Lung (tissue), 12 donors: ENCODE data around the gene FMN1. TPM values are rescaled to one million over a fixed set of nuclear protein-coding genes. Genes with fewer than 3 reads are reported as not detected.

Source experiments
- ATAC-seq: fragments of 200-7000 bp; cut with Tn5 transposase; one replicate; pipeline ENCODE4 v1.9.1; 2020; ENCODE audit warnings: moderate number of reproducible peaks; ENCODE audit not compliant: insufficient read depth, low FRiP score
- DNase-seq, 3 donors: peaks; one replicate each; pipeline ENCODE4 v3.0.0-alpha.2; 2013 to 2017
- H3K27ac ChIP-seq, 2 donors: one replicate each; pipeline ENCODE4 v1.5.1; 2013; ENCODE audit warnings: mild to moderate bottlenecking in 2 of 2, moderate library complexity in 2 of 2, control low read depth in 1 of 2, inconsistent platforms in 1 of 2, low read depth in 1 of 2, low read length in 1 of 2
- H3K27me3 ChIP-seq, 3 donors: one replicate each; pipeline ENCODE4 v1.5.1; 2013; ENCODE audit warnings: low read length in 2 of 3; ENCODE audit not compliant: control insufficient read depth in 3 of 3, insufficient read depth in 3 of 3
- H3K36me3 ChIP-seq, 4 donors: one replicate each; pipeline ENCODE4 v1.5.1; 2013; ENCODE audit warnings: low read length in 4 of 4, mild to moderate bottlenecking in 1 of 4, moderate library complexity in 1 of 4; ENCODE audit not compliant: control insufficient read depth in 4 of 4, insufficient read depth in 4 of 4
- H3K4me1 ChIP-seq, 5 donors: one replicate each; pipeline ENCODE4 v1.5.1; 2013; ENCODE audit warnings: low read length in 5 of 5, mild to moderate bottlenecking in 2 of 5, moderate library complexity in 1 of 5; ENCODE audit not compliant: control insufficient read depth in 5 of 5, insufficient read depth in 5 of 5
- H3K4me3 ChIP-seq: one replicate; pipeline ENCODE4 v1.5.1; 2013; ENCODE audit warnings: mild to moderate bottlenecking, control low read depth, moderate library complexity
- H3K9ac ChIP-seq, 2 donors: one replicate each; pipeline ENCODE4 v1.5.1; 2013; ENCODE audit warnings: low read length in 2 of 2, control low read depth in 1 of 2; ENCODE audit not compliant: insufficient read depth in 1 of 2
- H3K9me3 ChIP-seq, 4 donors: one replicate each; pipeline ENCODE4 v1.5.1; 2013; ENCODE audit warnings: low read length in 3 of 4, mild to moderate bottlenecking in 1 of 4, moderate library complexity in 1 of 4; ENCODE audit not compliant: control insufficient read depth in 4 of 4, insufficient read depth in 3 of 4
- WGBS, 2 donors: extraction: QIAGEN DNeasy Blood & Tissue Kit; methylation state at CpG; one replicate each; pipeline ENCODE4 v1.1.7; 2013; 5-methylcytosine and 5-hydroxymethylcytosine counted together
- polyA plus RNA-seq, 2 donors: library from polyadenylated mRNA; stranded (reverse); fragments of 200-250 nt; gene quantifications; one replicate each; pipeline ENCODE4 v1.2.1, GENCODE V29; 2013
- total RNA-seq, 2 donors: library from RNA; depleted of rRNA in 1 of 2; stranded (reverse); fragments of >200 nt in 1 of 2; gene quantifications; one replicate each; pipeline ENCODE4 v1.2.1, GENCODE V29; 2014 to 2021
- TF ChIP-seq, protein P1 (sequence below): IDR thresholded peaks from 2 replicates; pipeline ENCODE4 v1.5.1; 2012; ENCODE audit warnings: mild to moderate bottlenecking; ENCODE audit errors: control extremely low read depth, extremely low read depth
- donor health status: control.
- donor health status: control.
- donor health status: Bipolar disorder and iron deficiency.
- donor health status: healthy.
- donor health status: DM: yes; HTN: yes; CAD: no.

Gene FMN1
- total and polyA plus RNA-seq, 4 donors: 4.6 to 45.2 (median 15.7) TPM

DNA sequence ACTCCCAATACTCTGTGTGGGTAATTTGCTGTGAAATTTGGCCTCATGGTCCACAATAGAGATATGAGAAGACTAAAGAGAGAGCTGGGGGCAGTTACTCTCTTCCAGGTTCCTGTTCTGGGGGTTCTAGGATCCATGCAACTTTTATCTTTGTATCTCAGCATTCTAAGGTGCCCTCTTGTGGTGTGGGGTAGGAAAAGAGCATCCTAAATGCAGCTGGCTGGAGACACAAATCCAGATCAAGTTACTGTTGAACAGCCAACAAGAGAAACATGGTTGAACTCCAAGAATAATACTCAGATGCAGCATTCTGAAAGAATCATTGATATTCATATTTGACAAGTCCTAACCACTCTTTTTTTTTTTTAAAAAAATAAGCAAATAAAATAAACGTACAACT lies 238.5 kb downstream of the FMN1 start:
- TF ChIP-seq, protein P1, sequence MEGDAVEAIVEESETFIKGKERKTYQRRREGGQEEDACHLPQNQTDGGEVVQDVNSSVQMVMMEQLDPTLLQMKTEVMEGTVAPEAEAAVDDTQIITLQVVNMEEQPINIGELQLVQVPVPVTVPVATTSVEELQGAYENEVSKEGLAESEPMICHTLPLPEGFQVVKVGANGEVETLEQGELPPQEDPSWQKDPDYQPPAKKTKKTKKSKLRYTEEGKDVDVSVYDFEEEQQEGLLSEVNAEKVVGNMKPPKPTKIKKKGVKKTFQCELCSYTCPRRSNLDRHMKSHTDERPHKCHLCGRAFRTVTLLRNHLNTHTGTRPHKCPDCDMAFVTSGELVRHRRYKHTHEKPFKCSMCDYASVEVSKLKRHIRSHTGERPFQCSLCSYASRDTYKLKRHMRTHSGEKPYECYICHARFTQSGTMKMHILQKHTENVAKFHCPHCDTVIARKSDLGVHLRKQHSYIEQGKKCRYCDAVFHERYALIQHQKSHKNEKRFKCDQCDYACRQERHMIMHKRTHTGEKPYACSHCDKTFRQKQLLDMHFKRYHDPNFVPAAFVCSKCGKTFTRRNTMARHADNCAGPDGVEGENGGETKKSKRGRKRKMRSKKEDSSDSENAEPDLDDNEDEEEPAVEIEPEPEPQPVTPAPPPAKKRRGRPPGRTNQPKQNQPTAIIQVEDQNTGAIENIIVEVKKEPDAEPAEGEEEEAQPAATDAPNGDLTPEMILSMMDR: peak; percentile 7
- no peak overlapping the region for H3K9ac ChIP-seq
- H3K9me3 ChIP-seq: no peaks in the 10 kb centered on the region
- H3K36me3 ChIP-seq: no peaks in the 10 kb centered on the region
- no peaks in the 10 kb centered on the region for H3K27me3 ChIP-seq
- ATAC-seq: no peak
- peaks cover 0 to 7% (median 3%) of the 10 kb centered on the region in 5 donors for H3K4me1 ChIP-seq
- no peak overlapping the region for H3K4me3 ChIP-seq
- WGBS, 2 donors: 47 to 65% methylated on average over 1 of the region's 1 CpG
- no peak overlapping the region for H3K27ac ChIP-seq
- peak in 2 of 3 donors; percentile 56 to 65 for DNase-seq

DNA sequence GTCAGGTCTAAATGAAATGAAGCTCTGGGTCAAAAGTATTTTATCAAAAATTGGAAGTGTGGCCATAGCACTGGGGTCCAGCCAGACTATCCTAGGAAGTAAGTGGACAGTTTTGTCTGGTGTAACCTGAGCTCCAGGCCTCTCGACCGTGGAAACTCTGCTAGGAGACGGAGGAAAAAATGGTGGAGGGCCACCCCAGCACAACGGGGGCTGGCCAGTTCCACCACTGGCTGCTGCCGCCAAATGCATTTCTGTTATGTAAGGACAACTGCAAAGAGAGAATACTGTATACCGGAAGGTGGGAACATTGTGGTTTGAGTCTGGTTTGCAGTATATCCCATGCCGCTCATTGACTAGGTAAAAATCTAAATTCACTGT lies 241.0 kb downstream of the FMN1 start:
- Histone ChIP-seq H3K4me3 (no peak overlapping the region), H3K9ac (no peak overlapping the region), H3K27ac (no peak overlapping the region), H3K27me3 (no peaks in the 10 kb centered on the region), H3K9me3 (peaks cover 0 to 5% (median 0%) of the 10 kb centered on the region in 4 donors), H3K4me1 (peaks cover 0 to 7% (median 1%) of the 10 kb centered on the region in 5 donors), H3K36me3 (no peaks in the 10 kb centered on the region)
- ATAC-seq (no peak), DNase-seq (no peak)
- TF ChIP-seq, protein P1: no peak
- 90 to 95% methylated on average over 7 of the region's 7 CpGs for WGBS, 2 donors

DNA sequence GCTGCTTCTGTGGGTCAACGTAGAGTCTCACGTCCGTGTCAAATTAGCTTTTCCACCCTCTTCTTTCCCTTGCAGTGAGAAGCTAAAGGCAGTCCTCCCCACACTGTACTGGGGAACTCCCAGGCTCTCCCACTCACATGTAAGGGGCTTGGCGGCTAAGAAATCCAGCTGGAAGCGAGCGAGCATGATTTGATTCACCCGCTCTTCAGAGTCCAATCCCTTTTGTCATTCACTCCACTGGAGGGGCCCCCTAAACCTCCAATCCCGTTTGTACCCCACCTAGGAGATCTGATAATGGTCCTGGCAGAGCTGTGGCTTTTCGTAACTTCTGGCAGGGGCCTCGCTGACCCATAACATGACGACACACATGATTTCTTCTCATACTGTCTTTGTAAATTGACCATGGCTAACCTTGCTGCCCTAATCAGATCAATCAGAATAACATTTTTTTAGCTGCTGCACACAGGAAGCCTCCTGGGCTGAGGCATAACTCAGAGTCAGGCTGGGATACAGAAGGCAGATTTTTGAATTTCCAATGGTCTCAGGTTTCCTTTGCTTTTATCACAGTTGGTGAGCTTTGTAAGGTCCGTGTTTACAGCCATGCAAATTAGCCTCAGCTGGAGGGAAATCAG lies 241.5 kb downstream of the FMN1 start:
- WGBS, 2 donors: 74 to 85% methylated on average over 12 of the region's 12 CpGs
- TF ChIP-seq, protein P1: no peak
- peaks cover 0 to 5% (median 0%) of the 10 kb centered on the region in 4 donors for H3K9me3 ChIP-seq
- H3K9ac ChIP-seq: no peak overlapping the region
- H3K36me3 ChIP-seq: no peaks in the 10 kb centered on the region
- H3K27me3 ChIP-seq: no peaks in the 10 kb centered on the region
- no peak overlapping the region for H3K27ac ChIP-seq
- no peak overlapping the region for H3K4me3 ChIP-seq
- ATAC-seq: peak; percentile 51
- peaks cover 0 to 7% (median 1%) of the 10 kb centered on the region in 5 donors for H3K4me1 ChIP-seq
- DNase-seq: peak; percentile 29 to 69 (median 30)
